OCI-LY3 (cell line): Measurements from ENCODE around the gene STK35.

Experiments used
- CTCF ChIP-seq: fragments of 200-600, 300-600 bp; sonication (generic); IDR thresholded peaks from 2 replicates; pipeline ENCODE4 v1.5.1; 2014; ENCODE audit warnings: antibody characterized with exemption, low read length, low read depth
- EZH2phosphoT487 ChIP-seq: fragments of 200-600 bp; shearing (Covaris generic); IDR thresholded peaks from 2 replicates; pipeline ENCODE4 v1.6.1; 2018; ENCODE audit warnings: antibody characterized with exemption, mixed run types, low read depth

GRCh38 chr20:2086980-2087377 lies 14.6 kb upstream of the STK35 start:
- TF ChIP-seq CTCF (no peak), EZH2phosphoT487 (no peak)
